ENCODE measurements around the gene CTBP1.
"Not testable (repeated sequence)": the region's sequence is repeated elsewhere in the genome, so short reads cannot be mapped to it uniquely, and the experiment has no call there.

The CTBP1 gene

DNA sequence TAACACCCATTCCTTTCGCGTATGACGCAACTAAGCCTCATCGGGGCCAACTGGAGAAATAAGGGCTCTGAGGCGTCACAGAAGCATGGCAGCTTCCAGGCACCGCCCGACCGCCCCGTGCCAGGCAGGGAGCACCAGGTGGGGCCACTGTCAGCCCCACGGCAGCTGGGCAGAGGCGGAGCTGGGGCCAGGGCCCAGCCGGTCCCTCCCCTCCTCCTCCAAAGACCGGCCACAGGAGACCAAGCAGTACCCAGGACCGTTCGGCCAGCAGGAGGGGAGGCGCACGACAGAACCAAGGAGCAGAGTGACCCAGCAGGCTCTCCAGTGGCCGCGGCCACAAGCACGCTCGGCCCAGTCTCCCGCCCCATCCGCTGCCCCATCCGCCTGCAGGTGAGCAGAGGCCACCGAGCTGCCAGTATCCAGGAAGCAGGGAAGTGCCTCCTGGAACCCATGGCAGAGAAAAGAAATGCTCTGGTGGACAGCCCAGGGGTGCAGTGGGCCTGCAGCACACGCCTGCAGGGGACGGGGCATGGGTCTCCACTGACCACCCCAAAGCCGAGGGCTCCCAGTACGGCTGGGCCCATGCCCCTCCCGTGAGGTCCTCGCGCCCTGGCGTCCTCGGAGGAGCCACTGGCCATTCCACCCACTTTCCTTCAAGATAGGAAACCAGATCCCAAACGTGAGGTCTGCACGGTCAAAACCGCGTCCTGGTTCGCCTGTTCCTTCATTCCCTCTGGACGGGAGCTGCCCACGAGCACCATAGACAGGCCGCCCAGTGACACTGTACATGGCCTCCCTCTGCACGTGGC, 9.6 kb downstream of the CTBP1 start:
- no peak for DNase-seq (ENCODE audit: low read depth in 1 of 2, low spot score in 1 of 2)

DNA sequence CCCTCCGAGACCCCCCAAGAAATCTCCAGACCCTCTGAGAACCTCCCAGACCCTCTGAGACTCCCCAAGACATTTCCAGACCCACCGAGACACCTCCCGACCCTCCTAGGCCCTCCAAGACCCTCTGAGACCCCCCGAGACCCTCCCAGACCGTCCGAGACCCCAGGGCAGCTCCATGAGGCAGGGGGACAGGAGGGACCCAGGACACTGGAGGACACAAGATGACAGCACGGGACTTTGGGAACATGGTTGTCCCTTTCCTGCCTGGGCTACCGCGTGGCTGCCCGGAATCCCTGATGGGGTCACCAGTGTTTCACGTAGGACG, 10.3 kb downstream of the CTBP1 start:
- no peak for DNase-seq (ENCODE audit: low read depth in 1 of 2, low spot score in 1 of 2)

- DNase-seq (ENCODE audit: low read depth in 1 of 2, low spot score in 1 of 2) = no peak
Observed at GRCh38 chr4:1237981-1238675, 10.8 kb downstream of the CTBP1 start.

GRCh38 chr4:1237261-1237660, 11.7 kb downstream of the CTBP1 start:
- not testable (repeated sequence) for DNase-seq (ENCODE audit: low read depth in 1 of 2, low spot score in 1 of 2)

GRCh38 chr4:1236836-1237235, 12.1 kb downstream of the CTBP1 start:
- DNase-seq (ENCODE audit: low read depth in 1 of 2, low spot score in 1 of 2) = not testable (repeated sequence)

GRCh38 chr4:1236103-1236641, 12.8 kb downstream of the CTBP1 start:
- no peak for DNase-seq (ENCODE audit: low read depth in 1 of 2, low spot score in 1 of 2)

DNA sequence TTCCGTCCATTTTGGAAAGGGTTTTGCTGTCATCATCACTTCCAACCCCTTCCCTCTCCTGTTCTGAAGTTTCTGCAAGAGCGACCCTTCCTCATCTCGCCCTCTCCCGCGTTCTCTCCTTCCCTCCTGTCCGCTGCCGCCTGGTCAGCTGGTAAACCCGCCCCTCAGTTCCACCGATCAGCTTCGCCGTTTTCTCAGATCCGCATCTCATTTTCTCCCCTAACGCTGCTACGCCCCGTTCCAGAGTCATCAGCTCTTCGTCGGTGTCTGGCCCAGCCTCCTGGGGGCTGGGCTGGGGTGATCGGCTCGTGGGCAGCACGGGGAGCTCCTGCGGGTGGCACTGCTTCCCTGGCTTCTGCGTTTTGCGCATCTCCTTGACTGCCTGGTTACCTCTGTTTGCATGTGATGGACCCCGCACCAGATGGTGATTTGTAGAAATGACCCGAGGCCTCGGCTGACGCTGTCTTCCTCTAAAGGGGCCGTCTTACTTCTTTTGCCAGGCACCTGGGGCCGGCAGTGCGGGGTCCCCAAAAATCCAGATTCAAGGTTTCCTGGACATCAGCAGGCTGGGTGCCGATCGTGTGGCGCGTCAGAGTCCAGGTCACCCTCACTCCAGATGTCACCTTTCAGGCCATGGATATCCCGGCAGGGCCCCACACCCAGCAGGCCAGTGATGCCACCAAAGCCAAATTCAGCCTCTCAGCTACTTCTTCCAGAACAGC, 13.4 kb downstream of the CTBP1 start:
- DNase-seq (ENCODE audit: low read depth in 1 of 2, low spot score in 1 of 2) = no peak

- no peak for DNase-seq (ENCODE audit: low read depth in 1 of 2, low spot score in 1 of 2)
Observed at GRCh38 chr4:1234811-1235292, 14.1 kb downstream of the CTBP1 start.

- DNase-seq (ENCODE audit: low read depth in 1 of 2, low spot score in 1 of 2) = no peak
Observed at GRCh38 chr4:1234309-1234695, 14.6 kb downstream of the CTBP1 start.

DNA sequence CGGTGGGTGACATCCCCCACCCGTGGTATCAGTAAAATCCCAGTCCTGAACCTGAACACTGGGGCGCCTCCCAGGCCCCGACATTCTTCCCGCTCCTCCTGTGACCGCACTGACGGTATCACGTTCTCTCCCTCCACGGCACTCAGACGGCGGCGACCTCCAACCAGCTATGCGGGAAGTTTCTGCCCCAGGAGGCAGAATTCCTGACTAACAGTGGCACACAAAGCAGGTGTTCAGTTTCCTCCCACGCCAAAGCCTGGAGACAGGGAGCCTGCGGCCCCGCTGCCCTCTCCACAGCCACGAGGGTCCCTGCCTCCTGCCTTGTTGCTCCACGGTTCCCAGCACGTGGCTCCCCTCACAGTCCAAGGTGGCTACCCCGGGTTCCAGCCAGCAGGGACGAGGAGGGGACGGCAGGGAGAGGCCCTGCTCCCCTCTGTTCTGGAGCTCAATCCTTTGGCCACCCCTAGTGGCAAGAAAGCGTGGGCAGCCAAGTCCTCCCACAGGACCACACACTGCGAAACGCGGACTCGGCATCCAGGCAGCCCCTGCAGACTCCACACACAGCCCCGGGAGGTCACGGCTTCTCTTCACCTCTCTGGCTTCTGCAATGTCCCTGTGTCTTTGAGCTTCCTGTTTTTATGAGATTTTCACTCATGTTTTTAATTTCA, 15.2 kb downstream of the CTBP1 start:
- no peak for DNase-seq (ENCODE audit: low read depth in 1 of 2, low spot score in 1 of 2)

- no peak for DNase-seq (ENCODE audit: low read depth in 1 of 2, low spot score in 1 of 2)
Observed at GRCh38 chr4:1232661-1233621, 16.0 kb downstream of the CTBP1 start.

GRCh38 chr4:1231637-1232360, 17.1 kb downstream of the CTBP1 start:
- DNase-seq (ENCODE audit: low read depth in 1 of 2, low spot score in 1 of 2) = no peak

DNA sequence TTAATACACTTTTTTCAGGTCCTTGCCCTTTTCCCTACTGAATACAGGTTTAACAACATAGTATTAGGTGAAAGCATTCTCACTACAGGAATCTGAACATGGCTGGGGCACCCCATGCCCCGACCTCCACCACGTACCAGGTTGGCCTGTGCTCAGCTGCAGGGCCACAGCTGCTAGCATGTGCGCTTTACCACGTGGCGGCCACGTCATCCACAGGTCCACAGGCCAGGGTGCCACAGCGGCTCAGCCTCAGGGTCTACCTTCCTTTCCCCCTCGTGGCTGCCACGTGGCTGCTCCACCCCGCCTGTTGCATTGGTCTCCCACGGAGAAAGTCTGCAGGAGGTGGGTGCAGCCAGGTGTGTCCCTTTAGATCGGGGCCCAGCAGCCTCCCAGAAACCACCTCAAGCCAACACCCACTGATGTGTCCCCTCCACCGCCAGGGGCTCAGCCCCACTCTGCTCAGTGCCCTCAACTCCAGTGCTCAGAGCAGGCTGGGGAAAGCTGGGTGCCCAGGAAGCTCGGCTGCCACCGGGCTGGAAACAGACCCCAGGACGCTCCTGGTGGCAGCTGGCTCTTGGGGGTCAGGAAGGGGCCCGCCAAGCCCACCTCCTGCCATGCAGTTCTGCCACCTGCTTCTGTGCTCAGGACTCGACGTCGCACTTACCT, 17.8 kb downstream of the CTBP1 start:
- no peak for DNase-seq (ENCODE audit: low read depth in 1 of 2, low spot score in 1 of 2)

- DNase-seq (ENCODE audit: low read depth in 1 of 2, low spot score in 1 of 2) = no peak
Observed at GRCh38 chr4:1230316-1230715, 18.6 kb downstream of the CTBP1 start.

GRCh38 chr4:1229117-1229849, 19.6 kb downstream of the CTBP1 start:
- no peak for DNase-seq (ENCODE audit: low read depth in 1 of 2, low spot score in 1 of 2)

GRCh38 chr4:1227816-1228215, 21.1 kb downstream of the CTBP1 start:
- DNase-seq (ENCODE audit: low read depth in 1 of 2, low spot score in 1 of 2) = no peak

DNA sequence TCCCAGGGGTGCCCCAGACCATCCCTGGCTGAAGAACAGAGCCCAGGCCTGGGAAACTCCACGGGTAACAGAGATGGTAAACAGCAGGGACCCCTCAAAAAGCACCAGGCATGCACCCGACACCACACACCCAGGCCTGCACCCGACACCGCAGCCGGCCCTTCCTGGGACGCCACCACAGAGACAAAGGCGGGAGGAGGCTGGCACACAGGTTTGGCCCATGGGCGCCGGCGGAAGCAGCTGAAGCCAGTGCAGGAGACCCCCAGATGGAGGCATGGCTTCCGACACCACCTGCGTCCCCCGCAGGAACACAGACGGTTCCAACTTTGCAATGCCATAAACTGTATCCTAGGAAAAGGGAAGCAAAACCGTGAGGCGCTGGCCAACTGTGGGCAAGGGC, 22.3 kb downstream of the CTBP1 start:
- no peak for DNase-seq (ENCODE audit: low read depth in 1 of 2, low spot score in 1 of 2)

DNA sequence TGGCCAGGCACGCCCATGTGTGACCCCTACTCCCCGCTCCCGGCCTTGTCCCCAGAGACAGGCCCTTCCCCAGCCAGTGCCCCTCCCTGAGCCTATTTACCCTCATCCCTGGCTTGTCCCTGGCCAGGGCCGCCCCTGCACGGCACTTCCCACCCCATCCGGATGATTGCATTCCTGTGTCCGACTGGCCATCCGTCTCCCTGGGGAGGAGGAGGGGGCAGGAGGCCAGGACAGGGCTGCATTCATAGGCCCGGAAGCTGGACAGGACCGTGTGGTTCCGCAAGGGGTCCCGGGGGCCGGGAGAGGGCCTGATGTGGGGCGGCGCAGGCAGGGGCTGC, 22.8 kb downstream of the CTBP1 start:
- DNase-seq (ENCODE audit: low read depth in 1 of 2, low spot score in 1 of 2) = no peak

All from activated T-helper 1 cell treated with anti-CD3 and anti-CD28 coated beads, Interleukin-2, amount 50 U/mL, for 16 hours (primary cell).